Activated naive CD4-positive, alpha-beta T cell treated with anti-CD3 and anti-CD28 coated beads, Interleukin-2, amount 50 U/mL, for 24 hours (primary cell): Measurements from ENCODE around the gene GRK5.

Experiments
- H3K27ac Mint-ChIP-seq: one replicate; pipeline ENCODE4 v1.8.0; 2021; ENCODE audit warnings: mild to moderate bottlenecking, mixed read lengths
- H3K27me3 Mint-ChIP-seq: one replicate; pipeline ENCODE4 v1.8.0; 2021; ENCODE audit warnings: mixed read lengths
- H3K36me3 Mint-ChIP-seq: one replicate; pipeline ENCODE4 v1.8.0; 2021; ENCODE audit warnings: mixed read lengths
- H3K4me1 Mint-ChIP-seq: one replicate; pipeline ENCODE4 v1.8.0; 2021; ENCODE audit warnings: mixed read lengths
- H3K4me3 Mint-ChIP-seq: one replicate; pipeline ENCODE4 v1.8.0; 2021; ENCODE audit warnings: mild to moderate bottlenecking, mixed read lengths
- H3K9me3 Mint-ChIP-seq: one replicate; pipeline ENCODE4 v1.8.0; 2021; ENCODE audit warnings: mixed read lengths

Gene GRK5

DNA sequence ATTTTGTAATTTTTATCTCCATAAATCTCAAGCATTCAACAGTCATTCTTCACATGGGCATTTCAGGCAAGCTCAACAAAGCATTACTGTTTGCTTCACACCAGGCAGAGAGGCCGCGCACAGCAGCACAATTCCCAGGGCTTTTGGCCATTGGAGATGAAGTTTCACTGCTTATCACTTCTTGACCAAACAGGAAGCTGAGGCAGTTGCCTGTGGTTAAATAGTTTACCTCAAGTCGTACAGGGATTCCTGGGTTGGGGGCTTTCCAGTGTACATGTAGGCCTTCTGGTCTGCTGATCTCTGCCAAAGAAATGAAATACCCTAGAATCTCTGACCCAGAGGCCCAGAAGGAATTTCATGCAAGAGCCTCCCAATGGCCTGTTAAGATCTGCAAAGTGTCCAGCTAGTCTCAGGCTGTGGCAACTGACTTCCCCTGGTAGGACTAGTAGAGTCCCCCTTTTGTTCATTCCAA, 17.5 kb upstream of the GRK5 start:
- H3K27me3 Mint-ChIP-seq: no peaks in the 10 kb centered on the region
- no peaks in the 10 kb centered on the region for H3K9me3 Mint-ChIP-seq

DNA sequence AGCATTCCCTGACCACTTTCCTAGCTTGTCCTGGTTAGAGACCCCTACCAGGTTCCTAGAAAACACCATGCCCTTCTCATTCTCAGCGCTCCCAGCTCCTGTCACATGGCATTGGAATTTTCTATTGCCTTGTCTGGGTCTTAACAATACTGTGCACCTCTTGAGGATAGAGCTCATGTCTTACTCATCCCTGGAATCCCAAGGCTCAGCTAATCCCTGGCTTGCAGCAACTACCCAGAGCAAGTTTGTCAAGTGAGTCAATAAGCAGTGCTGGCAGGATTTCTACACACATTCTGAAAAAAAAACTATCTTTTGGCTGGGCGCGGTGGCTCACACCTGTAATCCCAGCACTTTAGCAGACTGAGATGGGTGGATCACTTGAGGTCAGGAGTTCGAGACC, 17.0 kb upstream of the GRK5 start:
- Mint-ChIP-seq H3K9me3 (no peaks in the 10 kb centered on the region), H3K4me3 (no peak overlapping the region), H3K4me1 (peaks cover 23% of the 10 kb centered on the region), H3K36me3 (no peaks in the 10 kb centered on the region), H3K27ac (peak overlapping the region; percentile 8), H3K27me3 (no peaks in the 10 kb centered on the region)

More for the DNA sequence above, 17.5 kb upstream of the GRK5 start:
- no peak overlapping the region for H3K4me3 Mint-ChIP-seq
- no peaks in the 10 kb centered on the region for H3K36me3 Mint-ChIP-seq
- H3K27ac Mint-ChIP-seq: peak overlapping the region; percentile 5
- H3K4me1 Mint-ChIP-seq: peaks cover 23% of the 10 kb centered on the region

DNA sequence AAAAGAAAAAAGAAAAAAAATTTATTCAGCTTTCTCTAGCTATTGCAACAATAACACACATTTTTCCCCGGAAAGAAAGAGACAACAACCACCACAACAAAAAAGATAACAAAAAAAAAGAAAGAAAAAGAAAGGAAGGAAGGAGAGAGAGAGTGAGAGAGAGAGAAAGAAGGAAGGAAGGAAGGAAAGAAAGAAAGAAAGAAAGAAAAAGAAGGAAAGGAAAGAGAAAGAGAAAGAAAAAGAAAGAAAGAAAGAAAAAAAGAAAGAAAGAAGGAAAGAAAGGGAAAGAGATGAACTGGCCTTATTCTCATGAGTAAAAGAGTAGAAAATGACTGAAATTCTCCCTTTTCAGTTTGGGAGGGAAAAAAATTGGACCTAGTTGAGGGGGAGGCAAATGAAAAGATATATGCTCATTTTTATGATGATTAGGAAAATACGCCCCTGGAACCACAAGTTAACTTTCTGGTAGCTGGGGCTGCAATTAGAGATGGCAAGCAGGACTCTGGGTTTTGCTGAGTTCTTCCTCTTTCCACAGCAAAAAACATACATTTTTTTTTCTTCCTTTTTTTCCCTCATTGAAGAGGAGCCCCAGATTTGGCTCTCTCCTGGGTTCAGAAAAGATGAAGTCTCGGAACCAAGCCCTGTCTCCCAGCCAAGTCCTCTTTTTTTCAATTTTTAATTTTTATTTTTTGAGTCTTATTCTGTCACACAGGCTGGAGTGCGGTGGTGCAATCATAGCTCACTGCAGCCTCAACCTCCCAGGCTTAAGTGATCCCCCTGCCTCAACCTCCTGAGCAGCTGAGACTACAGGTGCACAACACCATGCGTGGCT, 16.2 kb upstream of the GRK5 start:
- Mint-ChIP-seq H3K4me1 (peaks cover 23% of the 10 kb centered on the region), H3K9me3 (no peaks in the 10 kb centered on the region), H3K27ac (peak overlapping the region; percentile 30), H3K27me3 (no peaks in the 10 kb centered on the region), H3K36me3 (no peaks in the 10 kb centered on the region), H3K4me3 (no peak overlapping the region)

DNA sequence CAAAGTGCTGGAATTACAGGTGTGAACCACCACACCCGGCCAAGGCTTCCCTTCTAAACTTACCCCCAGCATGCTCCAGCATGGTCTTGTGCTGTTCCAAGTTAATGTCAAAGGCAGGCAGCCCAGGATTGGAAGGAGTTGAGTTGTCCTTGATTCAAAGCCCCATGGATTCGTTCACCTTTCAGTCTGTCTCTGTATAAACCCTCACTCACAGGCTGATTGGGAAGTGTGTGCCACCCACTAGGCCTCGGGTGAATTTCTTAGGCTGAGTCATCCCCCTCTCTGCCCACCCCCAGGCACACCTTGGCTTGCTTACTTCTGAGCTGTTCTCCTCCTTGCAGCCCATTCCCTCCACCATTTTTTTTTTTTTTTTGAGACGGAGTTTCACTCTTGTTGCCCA, 15.5 kb upstream of the GRK5 start:
- Mint-ChIP-seq H3K4me1 (peaks cover 23% of the 10 kb centered on the region), H3K27ac (no peak overlapping the region), H3K9me3 (no peaks in the 10 kb centered on the region), H3K27me3 (no peaks in the 10 kb centered on the region), H3K36me3 (no peaks in the 10 kb centered on the region), H3K4me3 (no peak overlapping the region)

DNA sequence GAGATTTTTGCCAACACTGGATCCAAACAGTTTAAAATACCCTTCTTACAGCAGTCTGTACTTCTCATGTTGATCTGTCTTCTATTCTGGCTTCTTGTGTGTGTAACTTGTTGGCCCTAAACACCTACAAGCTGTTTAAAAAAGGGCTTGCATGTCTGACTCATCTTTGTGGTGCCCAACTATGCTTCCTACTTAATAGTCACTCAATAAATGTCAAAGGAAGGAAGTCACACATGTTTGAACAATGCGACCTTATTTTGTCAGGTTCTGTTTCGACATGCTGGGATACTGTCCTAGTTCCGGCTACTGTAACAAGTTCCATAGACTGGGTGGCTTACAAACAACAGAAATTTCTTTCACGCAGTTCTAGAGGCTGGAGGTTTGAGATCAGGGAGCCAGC, 9.4 kb upstream of the GRK5 start:
- Mint-ChIP-seq H3K4me3 (peak overlapping the region; percentile 44), H3K27ac (peak overlapping the region; percentile 70), H3K27me3 (no peaks in the 10 kb centered on the region), H3K4me1 (peaks cover 17% of the 10 kb centered on the region), H3K9me3 (no peaks in the 10 kb centered on the region), H3K36me3 (no peaks in the 10 kb centered on the region)

DNA sequence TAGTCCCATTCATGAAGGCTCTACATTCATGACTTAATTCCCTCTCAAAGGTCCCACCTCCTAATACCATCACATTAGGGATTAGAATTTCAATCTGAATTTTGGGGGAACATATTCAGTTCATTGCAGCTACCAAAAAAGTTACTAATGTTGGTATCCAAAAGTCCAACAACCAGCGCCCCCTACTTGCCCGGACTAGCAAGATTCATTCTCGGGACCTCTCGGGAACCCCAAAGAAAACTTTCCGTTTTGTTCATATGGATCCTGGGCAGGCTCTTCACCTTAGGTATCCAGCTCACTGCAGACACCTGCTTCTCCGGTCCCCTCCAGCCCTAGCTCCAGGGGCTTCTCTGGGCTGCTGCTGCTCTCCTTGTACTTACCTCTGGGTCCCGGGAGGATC, 8.9 kb upstream of the GRK5 start:
- Mint-ChIP-seq H3K4me1 (peaks cover 17% of the 10 kb centered on the region), H3K9me3 (no peaks in the 10 kb centered on the region), H3K36me3 (no peaks in the 10 kb centered on the region), H3K27ac (peak overlapping the region; percentile 70), H3K4me3 (no peak overlapping the region), H3K27me3 (no peaks in the 10 kb centered on the region)

DNA sequence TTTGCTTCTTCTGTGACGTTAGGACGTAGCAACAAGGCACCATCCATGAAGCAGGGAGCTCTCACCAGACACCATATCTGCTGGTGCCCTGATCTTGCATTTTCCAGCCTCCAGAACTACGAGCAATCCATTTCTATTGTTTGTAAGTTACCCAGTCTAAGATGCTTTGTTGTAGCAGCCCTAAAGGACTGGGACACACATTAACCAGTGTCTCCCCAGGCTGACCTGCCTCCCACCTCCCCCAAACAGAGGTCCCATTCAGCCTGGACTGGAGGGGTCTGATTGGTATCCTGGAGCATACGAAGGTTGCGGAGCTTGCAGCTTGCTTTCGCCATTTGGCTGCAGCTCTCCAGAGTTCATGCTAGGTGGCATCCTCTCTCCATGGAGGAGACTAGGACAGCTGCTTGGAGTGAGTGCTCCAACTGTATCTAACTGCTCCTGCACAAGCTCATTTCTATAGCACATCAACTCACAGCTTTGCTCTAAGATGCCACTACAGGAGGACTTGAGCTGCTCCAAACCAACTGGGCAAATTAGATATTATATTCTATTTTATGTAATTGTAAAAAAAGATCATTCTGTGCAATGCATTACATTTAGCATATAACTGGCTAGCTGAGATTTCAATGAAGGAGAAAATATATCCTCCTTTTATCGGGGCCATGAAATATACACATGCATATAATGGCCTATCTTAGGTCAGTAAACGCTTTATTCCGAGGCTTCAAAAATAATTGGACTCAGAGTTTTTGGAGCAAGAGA, 8.0 kb upstream of the GRK5 start:
- H3K36me3 Mint-ChIP-seq: no peaks in the 10 kb centered on the region
- no peak overlapping the region for H3K27ac Mint-ChIP-seq
- H3K4me1 Mint-ChIP-seq: peaks cover 17% of the 10 kb centered on the region
- no peak overlapping the region for H3K4me3 Mint-ChIP-seq
- no peaks in the 10 kb centered on the region for H3K9me3 Mint-ChIP-seq
- H3K27me3 Mint-ChIP-seq: no peaks in the 10 kb centered on the region

DNA sequence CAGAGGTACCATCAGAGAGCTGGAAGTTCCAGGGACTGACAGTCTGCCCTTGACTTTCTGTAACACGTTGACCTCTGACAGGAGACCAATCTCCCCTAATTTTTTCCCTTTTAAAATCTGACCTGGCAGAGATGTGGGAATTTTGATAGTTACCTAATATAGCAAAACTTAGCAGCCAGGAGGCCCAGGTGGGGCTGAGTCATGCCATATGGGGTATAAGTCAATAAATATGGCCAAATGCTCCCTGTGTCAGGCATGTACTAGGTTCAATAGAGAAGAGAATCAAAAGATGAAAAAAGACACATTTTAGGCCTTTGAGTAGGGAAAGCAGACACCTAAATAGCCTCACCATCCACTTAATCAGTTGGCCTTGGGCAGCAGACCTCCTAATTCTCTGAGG, 6.1 kb upstream of the GRK5 start:
- H3K27ac Mint-ChIP-seq: peak overlapping the region; percentile 75
- no peaks in the 10 kb centered on the region for H3K27me3 Mint-ChIP-seq
- no peak overlapping the region for H3K4me3 Mint-ChIP-seq
- peaks cover 20% of the 10 kb centered on the region for H3K4me1 Mint-ChIP-seq
- no peaks in the 10 kb centered on the region for H3K9me3 Mint-ChIP-seq
- H3K36me3 Mint-ChIP-seq: no peaks in the 10 kb centered on the region

DNA sequence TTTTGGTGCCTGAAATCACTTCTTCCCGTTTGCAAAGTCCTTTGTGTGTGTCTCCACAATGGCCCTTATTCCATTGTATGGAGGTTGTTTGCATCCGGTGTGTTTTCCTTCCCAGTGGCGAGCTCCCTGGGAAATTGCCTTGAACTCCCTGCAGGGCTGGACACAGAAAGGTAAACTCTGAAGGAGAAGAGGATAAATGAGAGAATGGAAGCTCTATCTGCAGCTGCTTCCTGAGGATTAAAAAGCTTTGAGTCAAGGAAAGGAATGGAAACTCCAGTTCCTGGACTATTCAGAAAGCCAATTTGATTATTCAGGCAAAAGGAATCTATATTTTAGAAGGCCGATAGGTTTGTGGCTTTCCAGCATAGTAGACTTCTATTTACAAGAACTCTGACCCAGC, 4.4 kb upstream of the GRK5 start:
- Mint-ChIP-seq H3K27ac (no peak overlapping the region), H3K4me1 (peaks cover 21% of the 10 kb centered on the region), H3K27me3 (no peaks in the 10 kb centered on the region), H3K36me3 (no peaks in the 10 kb centered on the region), H3K9me3 (no peaks in the 10 kb centered on the region), H3K4me3 (no peak overlapping the region)

DNA sequence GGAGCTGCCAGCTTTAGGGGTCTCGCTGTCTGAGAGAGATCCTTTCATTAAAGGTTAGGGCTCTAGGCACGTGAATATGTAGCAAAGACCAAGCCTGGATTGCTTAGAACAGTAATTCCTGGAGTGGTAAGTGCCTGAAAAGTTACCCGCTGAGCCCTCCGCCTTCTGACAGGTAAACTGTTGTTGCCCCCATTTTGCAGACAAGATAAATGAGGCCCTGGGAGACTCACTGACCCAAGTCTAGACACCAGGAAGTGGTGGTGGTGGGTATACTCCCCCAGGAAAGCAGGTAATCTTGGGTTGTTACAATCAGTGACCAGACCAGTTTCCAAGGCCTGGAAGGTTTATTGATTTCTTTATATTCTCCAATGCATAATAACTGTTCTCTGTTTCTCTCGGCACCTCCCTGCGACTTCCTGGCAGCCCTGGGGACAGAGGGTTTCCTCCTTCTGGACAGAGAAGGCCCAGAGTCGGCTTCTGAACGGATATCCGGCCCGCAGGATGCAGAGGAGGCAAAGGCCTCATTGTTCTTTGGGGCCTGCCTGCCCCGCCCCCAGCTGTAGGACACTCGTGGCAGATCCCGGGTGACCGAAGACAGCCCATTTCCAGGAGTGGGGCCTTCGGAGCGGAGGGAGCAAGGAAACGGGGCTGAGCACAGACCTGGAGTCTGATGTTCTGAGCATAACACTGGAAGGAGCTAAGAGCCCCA, 1.3 kb upstream of the GRK5 start:
- Mint-ChIP-seq H3K27ac (peak overlapping the region; percentile 97), H3K27me3 (no peaks in the 10 kb centered on the region), H3K9me3 (no peaks in the 10 kb centered on the region), H3K4me3 (peak overlapping the region; percentile 90), H3K4me1 (peaks cover 37% of the 10 kb centered on the region), H3K36me3 (no peaks in the 10 kb centered on the region)

DNA sequence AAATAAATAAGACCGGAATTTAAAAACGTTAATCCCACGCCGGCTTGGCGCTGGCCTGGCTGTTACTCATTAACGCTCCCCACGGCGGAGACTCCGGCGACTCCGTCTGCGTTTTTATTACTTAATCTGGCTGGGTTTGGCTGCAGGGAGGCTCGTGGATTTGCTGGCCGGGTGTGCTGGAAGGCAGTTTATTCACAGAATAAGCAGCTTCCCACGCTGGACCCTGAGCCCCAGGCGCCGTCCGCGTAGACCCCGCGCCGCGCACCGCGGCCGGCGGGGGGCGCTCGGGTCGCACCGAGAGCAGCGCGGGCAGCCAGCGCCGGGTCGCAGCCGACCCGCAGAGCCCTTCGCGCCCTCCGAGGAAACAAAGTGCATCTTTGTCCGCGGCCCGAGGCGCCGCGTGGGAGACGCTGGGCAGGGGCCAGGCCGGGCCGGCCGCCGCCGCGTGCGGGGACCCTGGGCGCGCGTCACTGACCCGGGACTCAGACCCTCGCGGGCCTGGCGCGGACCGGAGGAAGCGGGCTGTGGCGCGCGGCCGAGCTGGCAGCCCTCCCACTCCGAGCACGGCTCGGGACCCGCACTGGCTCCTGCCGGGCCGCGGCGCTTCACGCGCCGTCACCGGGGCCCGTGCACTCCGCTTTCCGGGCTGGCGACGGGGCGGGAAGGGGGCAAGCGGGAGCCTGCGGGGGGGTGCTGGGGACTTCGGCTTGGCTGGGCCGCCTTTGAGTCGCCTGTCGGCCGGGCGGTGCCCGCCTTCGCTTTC, 587 bp upstream of the GRK5 start:
- no peaks in the 10 kb centered on the region for H3K27me3 Mint-ChIP-seq

DNA sequence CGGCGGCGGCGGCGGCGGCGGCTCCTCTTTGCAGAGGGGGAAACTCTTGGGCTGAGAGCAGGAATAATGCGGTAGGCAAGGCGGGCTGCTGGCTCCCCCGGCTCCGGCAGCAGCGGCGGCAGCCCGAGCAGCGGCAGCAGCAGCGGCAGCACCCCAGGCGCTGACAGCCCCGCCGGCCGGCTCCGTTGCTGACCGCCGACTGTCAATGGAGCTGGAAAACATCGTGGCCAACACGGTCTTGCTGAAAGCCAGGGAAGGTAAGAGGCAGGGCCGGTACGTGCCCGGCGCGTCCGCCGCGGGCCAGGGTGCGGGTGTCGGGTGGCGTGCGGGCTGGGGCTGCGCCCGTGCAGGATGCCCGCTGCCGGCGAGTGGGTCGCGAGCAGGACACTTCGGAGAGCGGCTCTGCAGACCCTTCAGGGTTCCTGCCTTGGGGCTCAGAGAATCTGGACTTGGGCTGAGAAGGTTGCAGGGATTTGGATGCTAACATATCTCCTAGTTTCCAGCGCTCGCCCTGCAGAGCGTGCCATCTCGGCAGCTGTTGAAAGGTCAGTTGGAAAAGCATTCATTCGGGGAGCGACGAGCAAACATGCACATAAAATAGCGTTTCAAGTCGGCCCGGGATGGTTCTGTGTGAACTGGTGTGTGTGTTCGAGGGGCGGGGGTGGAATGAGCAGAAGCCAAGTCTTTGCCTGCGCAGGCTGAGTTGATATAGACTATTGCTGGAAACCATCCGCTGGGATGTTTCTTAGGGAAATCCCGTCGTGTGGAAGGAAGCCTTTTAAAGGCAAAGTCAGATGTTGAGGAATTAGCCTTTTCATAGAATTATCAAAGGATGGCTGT, 562 bp downstream of the GRK5 start:
- peak overlapping the region; percentile 98 for H3K4me3 Mint-ChIP-seq
- peaks cover 2% of the 10 kb centered on the region for H3K36me3 Mint-ChIP-seq
- peak overlapping the region; percentile 98 for H3K27ac Mint-ChIP-seq
- no peaks in the 10 kb centered on the region for H3K27me3 Mint-ChIP-seq
- H3K4me1 Mint-ChIP-seq: peaks cover 56% of the 10 kb centered on the region
- no peaks in the 10 kb centered on the region for H3K9me3 Mint-ChIP-seq

More for the DNA sequence above, 587 bp upstream of the GRK5 start:
- peak overlapping the region; percentile 90 for H3K4me3 Mint-ChIP-seq
- H3K4me1 Mint-ChIP-seq: peaks cover 44% of the 10 kb centered on the region
- peak overlapping the region; percentile 97 for H3K27ac Mint-ChIP-seq
- no peaks in the 10 kb centered on the region for H3K36me3 Mint-ChIP-seq
- H3K9me3 Mint-ChIP-seq: no peaks in the 10 kb centered on the region

DNA sequence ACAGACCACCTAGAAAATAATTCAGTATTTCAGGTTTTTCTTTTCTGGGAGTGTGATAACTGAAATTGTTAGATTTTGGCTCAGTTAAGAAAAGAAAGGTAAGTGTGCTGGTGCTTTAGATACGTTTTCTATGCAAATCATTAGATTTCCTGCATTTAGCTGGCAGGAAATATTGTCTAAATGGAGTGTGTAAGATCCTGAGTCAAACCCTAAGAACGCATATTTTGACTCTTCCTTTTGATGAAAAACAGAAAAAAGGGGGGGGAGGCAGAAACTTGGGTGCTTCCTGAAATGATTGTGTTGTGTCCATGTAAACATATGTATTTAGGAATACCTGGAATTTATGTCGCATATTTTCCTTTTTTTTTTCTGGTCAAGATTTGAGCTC, 1.2 kb downstream of the GRK5 start:
- Mint-ChIP-seq H3K9me3 (no peaks in the 10 kb centered on the region), H3K4me1 (peaks cover 60% of the 10 kb centered on the region), H3K36me3 (peaks cover 2% of the 10 kb centered on the region), H3K27ac (peak overlapping the region; percentile 98), H3K4me3 (peak overlapping the region; percentile 98), H3K27me3 (no peaks in the 10 kb centered on the region)

DNA sequence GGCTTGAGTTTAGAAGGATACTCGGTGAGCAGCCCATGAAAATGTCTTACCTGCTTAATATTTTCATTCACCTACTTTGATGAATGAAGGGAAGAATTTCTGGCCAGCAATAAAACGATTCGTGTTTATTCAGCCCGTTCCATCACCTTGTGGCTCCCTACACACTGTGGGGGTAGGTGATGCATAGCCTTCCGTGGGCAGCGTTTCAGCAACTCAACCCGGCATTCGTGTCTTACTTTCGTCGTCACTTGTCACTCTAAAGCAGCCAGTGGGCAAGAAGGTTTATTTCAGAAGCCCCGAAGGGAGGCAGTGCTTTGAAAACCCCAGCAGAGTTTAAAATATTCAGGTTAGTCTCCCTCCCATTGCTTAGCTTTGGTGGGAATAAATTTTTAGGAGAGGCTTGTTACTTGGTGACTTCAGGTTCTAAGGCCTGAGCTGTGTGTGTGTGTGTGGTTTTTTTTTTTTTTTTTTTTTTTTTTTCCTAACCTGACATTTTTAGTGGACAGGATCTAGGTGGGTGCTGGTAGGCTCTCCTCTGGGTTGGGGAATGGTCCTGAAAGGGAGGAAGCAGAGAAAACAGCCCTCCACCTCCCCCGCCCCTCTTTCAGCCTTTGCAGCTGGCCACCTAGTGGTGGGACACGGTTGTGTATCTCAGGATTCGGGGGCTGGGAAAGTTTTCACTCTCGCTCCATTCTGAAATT, 1.8 kb downstream of the GRK5 start:
- peak overlapping the region; percentile 98 for H3K27ac Mint-ChIP-seq
- H3K36me3 Mint-ChIP-seq: peaks cover 2% of the 10 kb centered on the region
- H3K9me3 Mint-ChIP-seq: no peaks in the 10 kb centered on the region
- no peaks in the 10 kb centered on the region for H3K27me3 Mint-ChIP-seq
- peaks cover 66% of the 10 kb centered on the region for H3K4me1 Mint-ChIP-seq
- peak overlapping the region; percentile 98 for H3K4me3 Mint-ChIP-seq
